AG04449 (cell line): ENCODE measurements around the gene ZNF865.

Experiments used
- CTCF ChIA-PET: fragments of 350-600 bp; formaldehyde crosslinking; extraction: SDS; loops from one replicate; lab custom pipeline; 2021; ENCODE audit warnings: antibody characterized with exemption; lab: Yijun Ruan, JAX
- POLR2A ChIA-PET: fragments of 400-600, 350-600 bp; formaldehyde crosslinking; extraction: SDS; loops from one replicate; lab custom pipeline; 2020; ENCODE audit warnings: antibody characterized with exemption, inconsistent platforms; lab: Yijun Ruan, JAX
- DNase-seq: peaks from one replicate; pipeline ENCODE4 v3.0.0-alpha.2; 2010; ENCODE audit warnings: low read depth, low spot score
- H3K4me3 ChIP-seq: 2 replicates; pipeline ENCODE4 v1.5.1; 2011; ENCODE audit warnings: low read depth, mild to moderate bottlenecking, control low read depth, low read length
- CTCF ChIP-seq: IDR thresholded peaks from one replicate; pipeline ENCODE4 v1.5.1; 2011; ENCODE audit warnings: mild to moderate bottlenecking, moderate library complexity, low read length, control low read depth, inconsistent platforms; ENCODE audit not compliant: insufficient read depth; ENCODE audit errors: missing control alignments

Gene ZNF865

DNA sequence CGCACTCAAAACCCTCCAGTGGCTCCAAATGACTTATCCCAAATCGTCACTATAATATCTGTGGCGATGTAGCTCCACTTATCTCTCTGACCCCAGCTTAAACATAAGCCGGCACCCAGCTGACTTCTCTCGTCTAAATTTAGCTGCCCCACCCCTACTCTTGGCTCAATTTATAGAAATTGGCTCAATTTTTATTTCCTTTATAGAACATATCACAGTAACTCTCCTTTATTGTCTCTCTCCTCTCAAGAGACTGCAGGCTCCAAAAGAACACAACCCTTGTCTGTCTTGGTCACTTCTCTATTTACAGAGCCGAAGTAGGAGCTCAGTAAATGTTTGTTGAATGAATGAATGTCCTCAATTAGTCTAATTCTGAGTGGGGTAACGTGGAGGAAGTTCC is 18.1 kb downstream of the ZNF865 start:
- DNase-seq, result no peak
- ChIA-PET CTCF (interaction anchor here (1.3 to 7.6 kb wide), 7 partner anchors 11 to 483 kb away, joined by 3 to 74 read pairs (median 19); partner anchors contain the start of gene ZNF865), POLR2A (no interaction called here)
- H3K4me3 ChIP-seq, result peak overlapping the region; percentile 32
- TF ChIP-seq CTCF, result no peak

GRCh38 chr19:55624109-55625003 is 18.9 kb downstream of the ZNF865 start, which contains the start of gene ZNF784:
TSS of gene ZNF784 (minus strand) at chr19:55624566. CDS start at chr19:55624561, 5 bp downstream.
- no peak for TF ChIP-seq CTCF
- POLR2A ChIA-PET, result interaction anchor here (0.6 to 1.6 kb wide), 10 partner anchors 10 to 409 kb away, joined by 3 to 6 read pairs (median 4); partner anchors contain the start of genes FIZ1, ZNF581 and ZNF865
- peak within 1 kb of the TSS; percentile 78 for H3K4me3 ChIP-seq
- CTCF ChIA-PET, result interaction anchor here (1.1 to 7.6 kb wide), 9 partner anchors 11 to 484 kb away, joined by 3 to 74 read pairs (median 18); partner anchors contain the start of gene ZNF865
- no peak for DNase-seq

- ChIA-PET POLR2A (interaction anchor here (0.6 to 1.6 kb wide), 9 partner anchors 10 to 409 kb away, joined by 3 to 6 read pairs (median 4); partner anchors contain the start of genes FIZ1, ZNF581 and ZNF865), CTCF (interaction anchor here (0.6 to 7.6 kb wide), 11 partner anchors 10 to 484 kb away, joined by 3 to 74 read pairs (median 10); partner anchors contain the start of gene ZNF865)
- DNase-seq, result no peak
- H3K4me3 ChIP-seq, result peak overlapping the region; percentile 78
- no peak for TF ChIP-seq CTCF
These were observed 19.5 kb downstream of the ZNF865 start for GRCh38 chr19:55625004-55625326.

DNA sequence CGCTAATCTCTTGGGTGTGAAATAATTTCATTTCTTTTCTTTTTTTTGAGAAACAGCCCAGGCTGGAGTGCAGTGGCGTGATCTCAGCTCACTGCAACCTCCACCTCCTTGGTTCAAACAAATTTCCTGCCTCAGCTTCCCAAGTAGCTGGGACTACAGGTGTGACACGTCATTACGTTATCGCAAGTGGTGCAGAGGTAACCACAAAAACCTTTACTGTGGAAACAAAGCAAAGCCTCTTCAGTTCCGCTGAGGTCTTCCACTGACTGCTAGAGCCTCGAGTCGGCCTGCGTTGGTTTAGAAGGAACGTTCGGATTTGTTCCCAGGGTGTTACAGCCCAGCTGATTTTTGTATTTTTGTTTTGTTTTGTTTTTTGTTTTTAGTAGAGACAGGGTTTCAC is 20.9 kb downstream of the ZNF865 start:
- no peak for TF ChIP-seq CTCF
- CTCF ChIA-PET, result interaction anchor here (0.7 to 7.6 kb wide), 9 partner anchors 9 to 486 kb away, joined by 3 to 74 read pairs (median 18); partner anchors contain the start of gene ZNF865
- POLR2A ChIA-PET, result no interaction called here
- no peak for DNase-seq
- H3K4me3 ChIP-seq, result no peak overlapping the region

GRCh38 chr19:55632463-55632834 is 27.0 kb downstream of the ZNF865 start:
- DNase-seq, result peak; percentile 84
- POLR2A ChIA-PET, result interaction anchor here (0.8 to 1.9 kb wide), 2 partner anchors 10 to 44 kb away, joined by 3 to 8 read pairs; partner anchors contain the start of gene ZNF581
- peak; percentile 76 for TF ChIP-seq CTCF
- no peak overlapping the region for H3K4me3 ChIP-seq
- CTCF ChIA-PET, result interaction anchor here (0.6 to 9.1 kb wide), 43 partner anchors 8 to 717 kb away, joined by 3 to 74 read pairs (median 6); partner anchors contain the start of genes CCDC106, NAT14, U2AF2 and ZNF581
